IPS-20b (cell line): ENCODE measurements around the gene EPHB1.

Experiments
- H3K27ac ChIP-seq: one replicate; pipeline ENCODE4 v1.5.1; 2013; ENCODE audit warnings: low read length
- H3K27me3 ChIP-seq: 2 replicates; pipeline ENCODE4 v1.6.1; 2013; ENCODE audit warnings: mild to moderate bottlenecking, low read length, inconsistent platforms; ENCODE audit not compliant: insufficient read depth
- H3K36me3 ChIP-seq: 2 replicates; pipeline ENCODE4 v1.6.1; 2013; ENCODE audit warnings: low read depth, mild to moderate bottlenecking, inconsistent platforms, low read length, moderate library complexity; ENCODE audit not compliant: insufficient read depth
- H3K4me1 ChIP-seq: 2 replicates; pipeline ENCODE4 v1.6.1; 2013; ENCODE audit warnings: mild to moderate bottlenecking, control low read depth, inconsistent platforms, low read length, moderate library complexity; ENCODE audit not compliant: insufficient read depth
- H3K4me3 ChIP-seq: 2 replicates; pipeline ENCODE4 v1.5.1; 2013; ENCODE audit warnings: mild to moderate bottlenecking, low read length, inconsistent platforms
- H3K9ac ChIP-seq: 2 replicates; pipeline ENCODE4 v1.6.1; 2013; ENCODE audit warnings: low read depth, mild to moderate bottlenecking, inconsistent platforms, low read length, moderate library complexity
- H3K9me3 ChIP-seq: 2 replicates; pipeline ENCODE4 v1.6.1; 2013; ENCODE audit warnings: mild to moderate bottlenecking, low read depth, low read length, inconsistent platforms; ENCODE audit not compliant: insufficient read depth

EPHB1 gene

GRCh38 chr3:135068011-135068410 lies 273.0 kb downstream of the EPHB1 start:
- Histone ChIP-seq H3K4me1 (no peaks in the 10 kb centered on the region), H3K36me3 (no peaks in the 10 kb centered on the region), H3K27me3 (no peaks in the 10 kb centered on the region), H3K9ac (no peak overlapping the region), H3K27ac (no peak overlapping the region), H3K9me3 (no peaks in the 10 kb centered on the region), H3K4me3 (no peak overlapping the region)

- Histone ChIP-seq H3K36me3 (no peaks in the 10 kb centered on the region), H3K4me3 (no peak overlapping the region), H3K9ac (no peak overlapping the region), H3K27ac (no peak overlapping the region), H3K4me1 (no peaks in the 10 kb centered on the region), H3K9me3 (no peaks in the 10 kb centered on the region; the same call in 1 of the 2 replicates), H3K27me3 (no peaks in the 10 kb centered on the region)
Observed at GRCh38 chr3:135069406-135069805, 274.3 kb downstream of the EPHB1 start.

- H3K36me3 ChIP-seq: no peaks in the 10 kb centered on the region
- no peaks in the 10 kb centered on the region for H3K27me3 ChIP-seq
- H3K9me3 ChIP-seq: no peaks in the 10 kb centered on the region; the same call in 1 of the 2 replicates
- no peak overlapping the region for H3K9ac ChIP-seq
- H3K4me1 ChIP-seq: no peaks in the 10 kb centered on the region
- H3K27ac ChIP-seq: no peak overlapping the region
- H3K4me3 ChIP-seq: no peak overlapping the region
Observed at GRCh38 chr3:135071483-135071882, 276.4 kb downstream of the EPHB1 start.

GRCh38 chr3:135072431-135072830 lies 277.4 kb downstream of the EPHB1 start:
- Histone ChIP-seq H3K4me3 (no peak overlapping the region), H3K27ac (no peak overlapping the region), H3K9ac (no peak overlapping the region), H3K4me1 (no peaks in the 10 kb centered on the region), H3K36me3 (no peaks in the 10 kb centered on the region), H3K27me3 (no peaks in the 10 kb centered on the region), H3K9me3 (no peaks in the 10 kb centered on the region; the same call in 1 of the 2 replicates)

GRCh38 chr3:135075157-135075556 lies 280.1 kb downstream of the EPHB1 start:
- Histone ChIP-seq H3K4me3 (no peak overlapping the region), H3K27me3 (no peaks in the 10 kb centered on the region), H3K27ac (no peak overlapping the region), H3K36me3 (no peaks in the 10 kb centered on the region), H3K4me1 (peaks cover 9% of the 10 kb centered on the region), H3K9me3 (no peaks in the 10 kb centered on the region; the same call in 1 of the 2 replicates), H3K9ac (no peak overlapping the region)

GRCh38 chr3:135076341-135076740 lies 281.3 kb downstream of the EPHB1 start:
- H3K4me3 ChIP-seq: no peak overlapping the region
- H3K9ac ChIP-seq: no peak overlapping the region
- H3K27ac ChIP-seq: no peak overlapping the region
- peaks cover 9% of the 10 kb centered on the region for H3K4me1 ChIP-seq
- H3K36me3 ChIP-seq: no peaks in the 10 kb centered on the region
- H3K27me3 ChIP-seq: no peaks in the 10 kb centered on the region
- H3K9me3 ChIP-seq: no peaks in the 10 kb centered on the region; the same call in 1 of the 2 replicates

- H3K9ac ChIP-seq: no peak overlapping the region
- H3K9me3 ChIP-seq: no peaks in the 10 kb centered on the region; the same call in 1 of the 2 replicates
- no peak overlapping the region for H3K4me3 ChIP-seq
- H3K36me3 ChIP-seq: no peaks in the 10 kb centered on the region
- no peaks in the 10 kb centered on the region; the same call in 1 of the 2 replicates for H3K27me3 ChIP-seq
- H3K27ac ChIP-seq: no peak overlapping the region
- H3K4me1 ChIP-seq: peaks cover 9% of the 10 kb centered on the region
Observed at GRCh38 chr3:135077186-135077585, 282.1 kb downstream of the EPHB1 start.

GRCh38 chr3:135078283-135078682 lies 283.2 kb downstream of the EPHB1 start:
- no peaks in the 10 kb centered on the region for H3K36me3 ChIP-seq
- peaks cover 9% of the 10 kb centered on the region for H3K4me1 ChIP-seq
- no peaks in the 10 kb centered on the region; the same call in 1 of the 2 replicates for H3K9me3 ChIP-seq
- no peak overlapping the region for H3K27ac ChIP-seq
- H3K4me3 ChIP-seq: no peak overlapping the region
- H3K9ac ChIP-seq: no peak overlapping the region
- no peaks in the 10 kb centered on the region; the same call in 1 of the 2 replicates for H3K27me3 ChIP-seq

- no peaks in the 10 kb centered on the region; the same call in 1 of the 2 replicates for H3K9me3 ChIP-seq
- no peaks in the 10 kb centered on the region; the same call in 1 of the 2 replicates for H3K27me3 ChIP-seq
- H3K4me3 ChIP-seq: no peak overlapping the region
- H3K36me3 ChIP-seq: no peaks in the 10 kb centered on the region
- H3K9ac ChIP-seq: no peak overlapping the region
- no peak overlapping the region for H3K27ac ChIP-seq
- H3K4me1 ChIP-seq: peaks cover 9% of the 10 kb centered on the region
Observed at GRCh38 chr3:135079095-135079494, 284.0 kb downstream of the EPHB1 start.

- no peaks in the 10 kb centered on the region for H3K36me3 ChIP-seq
- no peak overlapping the region for H3K4me3 ChIP-seq
- H3K27ac ChIP-seq: no peak overlapping the region
- H3K27me3 ChIP-seq: no peaks in the 10 kb centered on the region; the same call in 1 of the 2 replicates
- H3K4me1 ChIP-seq: peaks cover 9% of the 10 kb centered on the region
- H3K9me3 ChIP-seq: no peaks in the 10 kb centered on the region; the same call in 1 of the 2 replicates
- no peak overlapping the region for H3K9ac ChIP-seq
Observed at GRCh38 chr3:135081451-135081850, 286.4 kb downstream of the EPHB1 start.

GRCh38 chr3:135081856-135082434 lies 286.9 kb downstream of the EPHB1 start:
- Histone ChIP-seq H3K4me3 (no peak overlapping the region), H3K9me3 (no peaks in the 10 kb centered on the region; the same call in 1 of the 2 replicates), H3K4me1 (peaks cover 9% of the 10 kb centered on the region), H3K36me3 (no peaks in the 10 kb centered on the region), H3K27me3 (no peaks in the 10 kb centered on the region; the same call in 1 of the 2 replicates), H3K9ac (no peak overlapping the region), H3K27ac (no peak overlapping the region)

- Histone ChIP-seq H3K4me1 (peaks cover 9% of the 10 kb centered on the region), H3K27me3 (no peaks in the 10 kb centered on the region; the same call in 1 of the 2 replicates), H3K4me3 (no peak overlapping the region), H3K27ac (no peak overlapping the region), H3K36me3 (no peaks in the 10 kb centered on the region), H3K9ac (no peak overlapping the region), H3K9me3 (no peaks in the 10 kb centered on the region)
Observed at GRCh38 chr3:135082706-135083105, 287.6 kb downstream of the EPHB1 start.
